A204.1 (cell line): ENCODE data around the gene TCF20.

Experiments used
- FAIRE-seq: peaks from 2 replicates; lab custom pipeline; 2012; peaks lifted over from hg19 to GRCh38; lab: Jason Lieb, UNC

Gene TCF20

GRCh38 chr22:42282252-42282942 lies 11.9 kb upstream of the TCF20 start:
- no peak for FAIRE-seq

DNA sequence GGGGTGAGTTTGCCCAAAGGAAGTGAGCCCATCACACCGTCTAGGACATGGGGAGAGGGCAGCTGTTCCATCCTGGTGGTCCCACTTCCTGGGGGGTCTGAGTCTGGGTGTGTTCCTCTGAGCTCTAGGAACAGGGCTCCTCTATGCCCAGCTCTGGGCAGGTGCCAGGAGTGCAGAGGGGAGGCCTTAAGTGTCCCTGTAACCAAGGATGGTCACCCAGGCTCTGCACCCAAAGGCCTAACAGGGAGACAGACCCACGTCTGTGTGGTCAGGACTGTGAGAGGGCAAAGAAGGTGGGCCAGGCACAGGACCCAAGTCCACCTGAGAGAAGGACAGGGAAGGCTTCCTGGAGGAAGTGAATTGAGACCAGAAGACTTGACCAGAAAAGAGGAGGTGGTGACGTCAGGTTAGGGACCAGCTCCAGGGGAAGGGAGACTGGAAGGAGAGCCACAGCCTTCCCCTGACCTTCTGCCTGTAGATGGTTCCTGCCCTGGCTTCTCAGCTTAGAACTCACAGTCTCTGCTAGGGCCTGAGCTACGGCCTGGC lies 11.3 kb upstream of the TCF20 start:
- FAIRE-seq = no peak

GRCh38 chr22:42281284-42281683 lies 10.8 kb upstream of the TCF20 start:
- FAIRE-seq = no peak

DNA sequence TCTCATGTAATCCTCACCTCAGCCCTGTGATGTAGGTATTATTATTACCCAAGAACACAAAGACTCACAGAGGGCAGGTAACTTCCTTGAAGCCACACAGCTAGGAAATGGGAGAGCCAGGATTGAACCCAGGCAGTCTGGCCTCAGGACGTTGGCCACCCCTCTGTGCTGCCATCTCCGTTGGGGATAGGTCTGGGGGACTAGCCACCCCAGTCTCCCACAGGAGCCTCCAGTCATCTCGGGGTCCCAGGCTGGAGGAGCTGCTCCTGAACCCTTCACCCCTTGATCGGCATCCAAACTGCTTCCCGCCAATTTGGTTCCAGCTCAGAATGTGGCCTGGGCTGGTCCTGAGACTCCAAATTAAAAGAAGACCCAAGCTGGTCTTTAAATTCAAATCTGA lies 10.4 kb upstream of the TCF20 start:
- no peak for FAIRE-seq

- no peak for FAIRE-seq
Observed at GRCh38 chr22:42280140-42280539, 9.7 kb upstream of the TCF20 start.

DNA sequence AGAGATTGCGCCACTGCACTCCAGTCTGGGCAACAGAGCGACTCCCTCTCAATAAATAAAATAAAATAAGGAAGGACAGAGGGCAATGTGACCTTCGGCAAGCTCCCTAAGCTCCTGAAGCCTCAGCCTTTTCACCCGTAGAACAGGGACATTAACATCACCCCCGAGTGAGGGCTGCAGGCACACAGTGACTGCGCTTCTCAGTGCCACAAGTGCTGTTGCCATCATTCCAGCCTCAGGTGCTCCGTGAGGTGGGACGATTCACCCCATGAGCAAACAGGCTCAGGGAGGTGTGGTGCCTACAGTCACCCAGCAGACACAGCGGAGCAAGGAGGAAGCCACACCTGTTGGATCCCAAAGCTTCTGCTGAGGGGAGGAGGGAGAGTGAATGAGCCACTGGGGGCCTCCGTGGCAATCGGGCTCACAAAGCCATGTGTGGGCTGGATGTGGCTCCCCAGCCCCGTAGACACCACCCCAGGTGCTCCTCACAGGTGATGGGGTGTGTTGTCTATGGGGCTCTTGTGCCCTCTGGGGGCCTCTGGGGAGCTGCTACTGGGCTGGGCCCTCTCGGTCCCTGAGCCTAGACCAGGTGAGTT lies 9.1 kb upstream of the TCF20 start:
- no peak for FAIRE-seq

- FAIRE-seq = no peak
Observed at GRCh38 chr22:42277988-42278776, 7.7 kb upstream of the TCF20 start.

GRCh38 chr22:42277232-42277753 lies 6.8 kb upstream of the TCF20 start:
- no peak for FAIRE-seq

DNA sequence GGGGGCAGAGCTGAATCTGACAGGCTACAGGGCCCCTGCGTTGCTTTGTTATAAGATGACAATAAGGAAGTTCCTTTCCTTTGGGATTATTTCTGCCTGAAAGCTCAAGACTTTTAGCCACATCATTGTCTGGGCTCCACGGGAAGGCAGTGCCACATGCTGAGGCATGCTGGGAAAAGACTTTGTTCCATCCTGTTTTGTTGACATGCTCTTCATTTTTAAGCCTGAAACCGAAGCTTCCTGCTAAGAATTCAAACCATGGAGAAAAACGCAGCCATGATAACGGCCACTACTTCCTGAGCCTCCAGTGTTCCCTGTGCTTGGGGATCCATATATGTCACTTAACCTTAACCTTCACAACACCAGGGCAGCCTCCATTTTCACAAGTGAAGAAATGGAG lies 5.5 kb upstream of the TCF20 start:
- no peak for FAIRE-seq

- FAIRE-seq = no peak
Observed at GRCh38 chr22:42275176-42275575, 4.7 kb upstream of the TCF20 start.

DNA sequence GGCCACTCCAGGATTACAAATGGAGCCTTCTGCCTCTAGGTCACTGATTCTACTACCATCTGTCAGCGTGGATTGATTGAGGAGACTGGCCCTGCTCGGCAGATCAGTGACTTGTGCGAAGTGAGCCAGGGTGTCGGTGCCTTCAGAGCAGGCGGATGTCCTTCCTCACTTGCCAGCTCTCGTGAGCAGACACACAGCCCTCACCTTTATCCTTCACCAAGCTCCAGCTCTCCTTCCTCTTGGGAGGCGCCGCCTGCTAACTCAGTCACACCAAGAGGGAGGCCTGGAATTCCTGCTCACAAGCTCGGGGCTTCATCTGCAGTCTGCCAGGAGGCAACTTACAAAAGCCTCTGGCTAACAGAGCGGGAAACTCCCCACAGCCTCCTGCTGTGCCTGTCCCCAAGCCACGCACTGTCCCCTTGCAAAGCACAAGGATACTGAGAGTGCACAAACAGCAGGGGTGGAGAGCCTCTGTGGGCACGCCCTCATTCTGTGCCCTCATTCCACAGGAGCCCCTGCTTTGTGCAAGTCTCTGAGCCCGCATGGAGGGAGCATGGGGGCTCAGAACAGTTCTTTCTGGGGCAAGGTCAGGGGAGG lies 3.5 kb upstream of the TCF20 start:
- no peak for FAIRE-seq

GRCh38 chr22:42272431-42272999 lies 2.1 kb upstream of the TCF20 start:
- FAIRE-seq = no peak

GRCh38 chr22:42271906-42272305 lies 1.5 kb upstream of the TCF20 start:
- no peak for FAIRE-seq

DNA sequence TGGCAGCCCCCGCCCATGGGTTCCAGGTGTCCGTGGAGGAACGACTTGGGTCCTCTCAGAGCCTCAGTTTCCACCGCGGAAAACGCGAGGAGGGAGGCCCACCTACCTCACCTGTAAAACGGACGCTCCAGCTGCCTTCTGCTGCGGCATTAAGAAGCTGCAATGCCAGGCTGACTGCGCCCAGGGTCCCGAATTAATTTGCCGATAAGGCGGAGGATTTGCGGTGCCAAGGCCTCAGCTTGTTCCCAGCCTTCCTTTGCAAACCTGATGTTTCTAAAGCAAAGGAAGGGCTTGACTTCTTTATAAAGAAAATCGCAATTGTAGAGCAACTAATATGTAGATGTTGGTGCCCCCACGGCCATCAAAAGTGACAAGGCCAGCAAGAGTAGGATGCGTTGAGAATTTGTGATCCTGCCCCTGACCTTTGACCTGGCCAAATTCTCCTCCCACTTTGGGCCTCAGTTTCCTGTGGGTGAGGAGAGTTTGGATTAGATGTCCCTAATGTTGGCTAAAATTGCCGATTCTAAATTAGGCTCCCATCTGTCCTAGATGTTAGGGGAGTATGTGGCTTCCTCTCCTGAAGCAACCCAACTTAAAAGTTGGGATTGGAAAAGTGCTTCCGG lies 849 bp upstream of the TCF20 start:
- FAIRE-seq = no peak

DNA sequence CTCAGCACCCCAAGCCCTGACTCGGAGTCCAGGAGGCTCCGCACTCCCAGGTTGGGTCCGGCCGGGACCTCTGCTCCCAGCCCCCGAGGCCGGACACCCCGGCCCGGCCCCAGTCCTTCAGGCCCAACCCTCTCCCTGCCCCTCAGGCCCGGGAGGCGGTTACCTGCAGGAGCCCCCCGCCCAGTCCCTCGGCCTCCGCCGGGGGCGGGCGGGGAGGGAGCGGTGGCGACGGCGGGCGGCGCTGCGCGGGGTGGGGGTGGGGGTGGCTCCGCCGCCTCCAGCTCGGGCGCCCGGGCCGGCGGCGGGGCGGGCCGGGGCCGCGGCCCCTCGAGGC lies 310 bp downstream of the TCF20 start:
- FAIRE-seq = no peak

DNA sequence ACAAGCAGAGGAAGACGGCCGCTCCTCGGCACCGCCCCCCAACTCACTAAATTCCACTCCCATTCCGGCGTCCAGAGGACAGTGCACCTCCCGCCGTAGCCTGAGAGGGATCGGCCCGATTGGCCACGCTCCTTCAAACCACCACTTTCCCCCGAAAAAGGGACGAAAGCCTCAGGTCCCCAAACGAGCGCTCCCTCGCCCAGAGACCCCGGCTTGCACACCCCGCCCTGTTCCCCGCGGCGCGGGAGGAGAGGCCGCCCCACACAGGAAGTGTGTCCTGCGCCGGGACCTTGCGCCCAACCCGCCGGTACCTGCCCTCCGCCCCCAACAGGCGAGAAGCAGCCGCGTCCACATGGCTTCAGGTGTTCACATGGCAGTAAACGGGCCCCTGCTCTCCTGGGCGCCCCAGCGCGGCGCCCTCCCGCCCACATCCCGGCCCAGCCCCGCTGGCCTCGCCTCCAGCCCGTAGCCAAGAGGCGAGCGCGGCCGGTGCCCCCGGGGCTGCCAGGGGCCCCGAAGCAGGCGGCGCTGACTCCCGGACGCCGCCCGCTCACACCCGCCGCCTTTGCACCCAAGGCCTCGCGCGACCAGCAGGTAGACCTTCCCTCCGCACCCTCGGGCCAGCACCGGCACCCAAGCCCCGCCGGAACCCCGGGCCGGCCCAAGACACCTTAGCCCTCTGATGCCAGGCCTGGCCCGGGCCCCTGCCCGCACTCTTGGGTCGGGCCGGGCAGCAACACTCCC lies 849 bp downstream of the TCF20 start:
- no peak for FAIRE-seq

DNA sequence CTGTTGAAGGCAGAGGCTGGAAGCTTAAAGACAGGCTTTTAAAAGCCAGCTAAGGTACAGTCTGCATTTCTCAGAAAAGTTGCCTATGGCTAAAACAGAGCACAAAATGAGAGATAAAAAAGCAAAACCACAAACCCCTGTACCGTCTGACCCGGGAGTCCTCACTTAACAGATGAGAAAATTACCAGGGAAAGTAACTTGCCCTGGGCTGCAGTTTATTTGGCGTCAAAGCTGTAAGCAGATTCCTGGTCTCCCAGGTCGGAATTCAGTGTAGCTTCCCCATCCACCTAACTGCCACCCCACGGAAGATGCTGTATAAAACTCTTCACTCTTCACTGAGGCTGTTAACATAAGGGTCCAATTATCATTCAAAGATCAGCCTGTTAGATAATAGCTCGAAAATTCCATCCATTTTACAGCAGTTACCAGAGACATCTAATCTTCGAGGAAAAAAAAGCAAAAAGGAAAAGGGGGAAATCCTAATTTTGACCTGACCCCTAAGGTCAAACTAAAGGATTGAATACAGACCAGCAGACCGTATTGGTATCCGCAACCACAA lies 1.5 kb downstream of the TCF20 start:
- FAIRE-seq = no peak

GRCh38 chr22:42265321-42265720 lies 5.1 kb downstream of the TCF20 start:
- FAIRE-seq = no peak

DNA sequence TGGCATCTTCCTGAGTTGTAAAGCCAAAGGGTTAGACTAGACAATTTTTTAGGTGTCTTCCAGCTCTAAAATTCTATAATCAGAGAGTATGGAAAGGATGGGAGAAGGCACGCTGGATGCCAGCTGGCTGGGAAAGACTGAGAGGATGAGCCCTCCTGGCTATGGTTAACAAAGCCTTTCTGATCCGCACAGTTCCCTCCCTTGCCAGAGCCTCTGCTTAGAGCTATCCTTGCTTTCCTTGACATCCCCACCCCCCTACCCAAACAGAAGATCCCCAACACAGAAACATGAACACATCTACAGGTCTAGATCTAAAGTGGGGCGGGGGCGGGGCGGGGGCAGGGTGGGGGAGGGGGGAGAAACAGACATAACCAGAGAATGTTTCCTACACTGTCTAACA lies 6.5 kb downstream of the TCF20 start:
- FAIRE-seq = no peak

GRCh38 chr22:42262964-42263363 lies 7.5 kb downstream of the TCF20 start:
- FAIRE-seq = no peak

- FAIRE-seq = no peak
Observed at GRCh38 chr22:42261296-42261695, 9.2 kb downstream of the TCF20 start.
